OCI-M1 (cell line): ENCODE data around the gene FAM53A.
"Not testable (repeated sequence)": the region's sequence is repeated elsewhere in the genome, so short reads cannot be mapped to it uniquely, and the experiment has no call there.

Source experiments
- DNase-seq: peaks from one replicate; lab custom pipeline; 2025; lab: John Stamatoyannopoulos, UW

Gene FAM53A

GRCh38 chr4:1716065-1716945, 32.2 kb upstream of the FAM53A start:
- DNase-seq: no peak

GRCh38 chr4:1715002-1715758, 31.1 kb upstream of the FAM53A start:
- no peak for DNase-seq

- no peak for DNase-seq
Measured at GRCh38 chr4:1714303-1715001, 30.3 kb upstream of the FAM53A start.

- peak; percentile 58 for DNase-seq
Measured at GRCh38 chr4:1713003-1713851, 29.1 kb upstream of the FAM53A start.

- DNase-seq: peak; percentile 98
Measured at GRCh38 chr4:1712216-1713002, 28.3 kb upstream of the FAM53A start, which contains the start of gene SLBP. Gene SLBP (minus strand): TSS chr4:1712319. CDS start chr4:1712188, 131 bp downstream.

GRCh38 chr4:1711571-1712215, 27.6 kb upstream of the FAM53A start:
- peak; percentile 60 for DNase-seq

- peak; percentile 27 for DNase-seq
Measured at GRCh38 chr4:1711055-1711570, 27.0 kb upstream of the FAM53A start.

- no peak for DNase-seq
Measured at GRCh38 chr4:1708581-1708980, 24.5 kb upstream of the FAM53A start.

- no peak for DNase-seq
Measured at GRCh38 chr4:1706358-1706757, 22.2 kb upstream of the FAM53A start.

GRCh38 chr4:1705732-1706131, 21.6 kb upstream of the FAM53A start:
- DNase-seq: no peak

GRCh38 chr4:1703867-1704266, 19.8 kb upstream of the FAM53A start:
- DNase-seq: no peak

GRCh38 chr4:1701671-1702070, 17.6 kb upstream of the FAM53A start:
- not testable (repeated sequence) for DNase-seq

- DNase-seq: no peak
Measured at GRCh38 chr4:1695913-1696312, 11.8 kb upstream of the FAM53A start.

GRCh38 chr4:1693131-1693896, 9.2 kb upstream of the FAM53A start:
- peak; percentile 81 for DNase-seq

GRCh38 chr4:1691737-1692373, 7.7 kb upstream of the FAM53A start:
- no peak for DNase-seq

GRCh38 chr4:1690698-1691097, 6.6 kb upstream of the FAM53A start:
- no peak for DNase-seq

- no peak for DNase-seq
Measured at GRCh38 chr4:1686440-1687036, 2.4 kb upstream of the FAM53A start.
